Lower leg skin (tissue), 4 donors: ENCODE results near the gene SKI. TPM values are rescaled to one million over a fixed set of nuclear protein-coding genes. Genes with fewer than 3 reads are reported as not detected.

Experiments used
- DNase-seq, 2 donors: peaks; one replicate each; pipeline ENCODE4 v3.0.0-alpha.2; 2019; ENCODE audit warnings: low spot score in 2 of 2
- H3K4me3 ChIP-seq: fragments of 200-600 bp; sonication (generic); 2 replicates; pipeline ENCODE4 v1.5.1; 2017; ENCODE audit warnings: mild to moderate bottlenecking, low read depth; ENCODE audit not compliant: poor library complexity, severe bottlenecking
- POLR2A ChIP-seq, 2 donors: fragments of 450-650 bp; IDR thresholded peaks; one replicate each; pipeline ENCODE4 v1.6.1; 2016 to 2017; ENCODE audit warnings: antibody characterized with exemption in 2 of 2, mild to moderate bottlenecking in 1 of 2, moderate library complexity in 1 of 2
- WGBS, 2 donors: methylation state at CpG; one replicate each; pipeline ENCODE4 v1.1.5; 2018; 5-methylcytosine and 5-hydroxymethylcytosine counted together
- intact Hi-C: fragments of 100-400 bp; cut with DNase I; formaldehyde crosslinking; loops from one replicate; pipeline ENCODE4 v1.15.0; 2023; ENCODE audit warnings: low total_unique reads
- total RNA-seq, 4 donors: library from RNA; depleted of rRNA; stranded (reverse); fragments of >200 nt; gene quantifications; one replicate each; pipeline ENCODE4 v1.1.0, GENCODE V29; 2016
- TF ChIP-seq, protein P1 (sequence below), 3 donors: fragments of 450-650 bp; IDR thresholded peaks; one replicate each; pipeline ENCODE4 v1.5.1; 2016; ENCODE audit warnings: antibody characterized with exemption in 3 of 3, mild to moderate bottlenecking in 3 of 3, moderate library complexity in 2 of 3

SKI gene
- total RNA-seq, 4 donors from 2014 or later: 67.3 to 80.8 (median 75.4) TPM

DNA sequence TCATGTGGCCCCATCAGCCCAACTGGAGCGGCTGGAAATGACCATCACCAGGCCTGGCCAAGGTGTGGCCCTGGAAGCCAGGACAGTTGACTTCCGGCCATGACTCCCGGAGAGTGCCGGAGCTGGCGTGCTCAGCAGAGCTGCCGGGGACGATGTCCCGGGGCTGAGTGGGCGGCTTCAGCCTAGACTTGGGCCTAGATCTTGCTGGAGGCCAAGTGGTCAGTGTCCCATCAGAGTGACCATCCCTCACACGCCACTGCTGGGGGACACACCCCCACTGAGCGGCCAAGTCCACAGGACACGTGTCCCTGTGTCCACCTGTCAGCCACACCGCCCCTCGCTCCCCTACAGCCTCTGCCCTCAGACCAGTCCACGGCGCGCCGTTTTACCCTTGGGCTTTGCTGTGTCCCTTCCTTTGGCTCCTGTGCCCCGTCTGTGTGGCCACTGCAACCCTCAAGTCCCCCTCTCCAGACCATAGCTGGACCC is 37.6 kb upstream of the SKI start:
- 75 to 82% methylated on average over 15 to 17 of the region's 19 CpGs for WGBS, 2 donors
- DNase-seq: no peak
- intact Hi-C loops: loop anchor here (10.0 kb wide), 1 partner anchor 124 kb away; no protein-coding TSS in a partner anchor
- TF ChIP-seq, protein P1, sequence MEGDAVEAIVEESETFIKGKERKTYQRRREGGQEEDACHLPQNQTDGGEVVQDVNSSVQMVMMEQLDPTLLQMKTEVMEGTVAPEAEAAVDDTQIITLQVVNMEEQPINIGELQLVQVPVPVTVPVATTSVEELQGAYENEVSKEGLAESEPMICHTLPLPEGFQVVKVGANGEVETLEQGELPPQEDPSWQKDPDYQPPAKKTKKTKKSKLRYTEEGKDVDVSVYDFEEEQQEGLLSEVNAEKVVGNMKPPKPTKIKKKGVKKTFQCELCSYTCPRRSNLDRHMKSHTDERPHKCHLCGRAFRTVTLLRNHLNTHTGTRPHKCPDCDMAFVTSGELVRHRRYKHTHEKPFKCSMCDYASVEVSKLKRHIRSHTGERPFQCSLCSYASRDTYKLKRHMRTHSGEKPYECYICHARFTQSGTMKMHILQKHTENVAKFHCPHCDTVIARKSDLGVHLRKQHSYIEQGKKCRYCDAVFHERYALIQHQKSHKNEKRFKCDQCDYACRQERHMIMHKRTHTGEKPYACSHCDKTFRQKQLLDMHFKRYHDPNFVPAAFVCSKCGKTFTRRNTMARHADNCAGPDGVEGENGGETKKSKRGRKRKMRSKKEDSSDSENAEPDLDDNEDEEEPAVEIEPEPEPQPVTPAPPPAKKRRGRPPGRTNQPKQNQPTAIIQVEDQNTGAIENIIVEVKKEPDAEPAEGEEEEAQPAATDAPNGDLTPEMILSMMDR (IDR thresholded peaks at IDR 0.05): no peak
- TF ChIP-seq POLR2A (IDR thresholded peaks at IDR 0.05): no peak
- H3K4me3 ChIP-seq: no peak overlapping the region

DNA sequence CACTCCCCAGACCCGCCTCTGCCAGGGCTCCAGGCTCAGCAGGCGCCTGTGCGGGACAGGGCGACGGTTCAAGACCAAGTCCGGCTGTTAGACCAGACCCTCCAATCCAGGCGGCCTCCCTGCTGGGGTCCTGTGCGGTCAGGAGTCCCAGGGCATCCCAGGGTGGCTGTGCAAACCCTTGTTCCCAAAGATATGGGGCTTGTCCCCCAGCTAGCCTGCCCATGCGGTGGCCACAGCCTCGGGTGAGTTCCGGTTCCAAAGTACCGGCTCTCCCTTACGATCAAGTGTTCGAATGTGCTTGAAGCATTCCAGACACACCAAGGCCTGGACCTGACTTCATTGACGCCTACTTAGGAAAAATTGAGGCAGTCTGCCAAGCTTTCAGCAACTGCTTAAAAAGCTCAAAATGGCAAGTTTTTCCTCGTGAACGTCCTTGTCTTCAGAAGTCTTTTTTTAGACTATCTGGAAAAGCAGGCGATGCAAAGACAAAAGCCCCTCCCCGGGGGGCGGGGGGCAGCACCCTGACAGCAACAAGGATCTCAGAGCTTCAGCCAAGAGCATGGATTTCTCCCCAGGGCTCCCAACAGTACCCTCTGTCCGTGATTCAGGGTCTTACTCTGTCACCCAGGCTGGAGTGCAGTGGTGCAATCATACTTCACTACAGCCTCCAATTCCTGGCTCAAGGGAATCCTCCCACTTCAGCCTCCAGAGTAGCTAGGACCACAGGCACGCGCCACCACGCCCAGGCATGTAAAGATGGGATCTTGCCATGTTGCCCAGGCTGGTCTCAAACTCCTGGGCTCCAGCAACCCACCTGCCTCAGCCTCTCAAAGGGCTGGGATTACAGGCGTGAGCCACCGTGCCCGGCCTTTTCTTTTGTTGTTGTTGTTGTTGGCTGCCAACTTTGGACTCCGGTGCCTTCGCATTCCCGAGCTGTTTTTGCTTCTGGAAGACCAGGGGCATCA is 35.8 kb upstream of the SKI start:
- intact Hi-C loops: loop anchor here (10.0 kb wide), 1 partner anchor 122 kb away; no protein-coding TSS in a partner anchor
- TF ChIP-seq POLR2A (IDR thresholded peaks at IDR 0.05): no peak
- TF ChIP-seq, protein P1 (IDR thresholded peaks at IDR 0.05): no peak
- DNase-seq: no peak
- WGBS, 2 donors: 56 to 59% methylated on average over 21 to 27 of the region's 30 CpGs
- H3K4me3 ChIP-seq: no peak overlapping the region

DNA sequence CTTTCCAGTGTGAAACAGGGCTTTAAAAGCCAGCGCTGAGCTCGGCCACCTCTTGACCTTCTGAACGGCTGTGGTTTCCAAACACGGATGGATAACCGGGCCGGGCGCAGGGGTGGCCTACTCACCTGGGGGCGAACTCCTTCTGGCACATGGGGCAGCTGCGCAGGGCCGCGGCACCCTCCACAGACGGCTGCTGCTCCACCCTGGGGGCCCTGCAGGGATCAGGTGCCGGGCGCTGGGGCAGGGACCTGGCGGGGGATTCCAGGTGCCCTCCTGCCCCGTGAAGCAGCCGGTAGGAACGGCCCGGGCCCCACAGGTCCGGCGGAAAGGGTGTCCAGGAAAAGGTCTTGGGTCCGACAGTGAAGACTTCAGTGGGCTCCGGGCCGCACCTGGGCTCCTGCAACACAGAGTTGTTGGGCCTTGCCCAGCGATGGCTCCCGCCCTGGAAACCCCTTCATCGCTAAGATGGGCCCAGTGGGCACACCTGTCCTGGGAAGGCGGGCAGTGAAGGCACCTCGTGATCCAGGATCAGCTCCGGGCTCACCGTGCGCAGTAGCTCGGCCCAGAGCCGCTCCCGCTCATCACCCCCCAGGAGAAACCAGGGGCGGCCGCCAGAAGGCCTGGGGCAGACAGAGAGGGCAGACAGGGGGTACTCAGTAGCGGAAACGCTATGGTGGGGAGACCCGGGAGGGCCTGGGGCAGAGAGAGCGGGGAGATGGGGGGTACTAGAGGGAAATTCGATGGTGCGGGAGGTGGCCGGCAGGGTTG is 34.4 kb upstream of the SKI start:
- TF ChIP-seq, protein P1 (IDR thresholded peaks at IDR 0.05): no peak
- intact Hi-C loops: loop anchor here (10.0 kb wide), 1 partner anchor 121 kb away; no protein-coding TSS in a partner anchor
- no peak for DNase-seq
- 39 to 53% methylated on average over 20 to 44 of the region's 44 CpGs for WGBS, 2 donors
- no peak overlapping the region for H3K4me3 ChIP-seq

DNA sequence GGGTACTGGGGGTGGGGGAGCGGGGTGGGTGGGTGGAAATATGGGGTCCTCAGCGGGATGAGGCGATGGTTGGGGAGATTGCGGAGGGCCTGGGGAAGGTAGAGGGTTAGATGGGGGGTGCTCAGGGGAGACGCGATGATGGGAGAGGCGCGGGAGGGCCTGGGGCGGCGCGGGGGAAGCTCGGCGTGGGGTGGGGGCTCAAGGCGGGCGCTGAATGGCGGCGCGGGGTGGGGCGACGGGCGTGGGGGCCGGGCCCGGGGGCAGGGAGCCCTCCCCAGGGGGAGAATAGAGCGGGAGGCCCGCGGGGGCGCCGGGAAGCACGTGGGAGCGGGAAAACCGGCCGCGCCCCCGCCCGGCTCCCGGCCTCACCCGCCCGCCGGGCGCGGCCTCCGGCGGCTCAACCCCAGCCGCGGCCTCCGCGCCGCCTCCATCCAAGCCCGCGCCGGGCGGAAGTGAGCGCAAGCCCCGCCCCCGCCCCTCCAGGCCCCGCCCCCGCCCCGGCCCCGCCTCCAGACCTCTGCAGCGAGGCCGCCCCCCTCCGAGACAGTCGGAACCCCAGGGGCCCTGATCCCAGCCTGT is 33.7 kb upstream of the SKI start, which contains the start of gene FAAP20:
TSS of gene FAAP20 (minus strand) at position 454 of the 579 bp plus-strand sequence. CDS start at position 431, 23 bp downstream.
- H3K4me3 ChIP-seq: peak within 1 kb of the TSS; percentile 28
- peak in 1 of 2 donors; percentile 93 for DNase-seq
- TF ChIP-seq POLR2A (IDR thresholded peaks at IDR 0.05): no peak
- TF ChIP-seq, protein P1 (IDR thresholded peaks at IDR 0.05): no peak
- 3% methylated on average over 23 to 37 of the region's 63 CpGs for WGBS, 2 donors
- intact Hi-C loops: loop anchor here (10.0 kb wide), 1 partner anchor 120 kb away; no protein-coding TSS in a partner anchor
